DLD1 (cell line): Measurements from ENCODE around the gene ZNF783.
"Not testable (repeated sequence)": the region's sequence is repeated elsewhere in the genome, so short reads cannot be mapped to it uniquely, and the experiment has no call there.

Source experiments
- in situ Hi-C: cut with HindIII; loops from 2 replicates; pipeline ENCODE4 v1.10.0; 2017; ENCODE audit warnings: low sequenced_read_pairs

The ZNF783 gene

DNA sequence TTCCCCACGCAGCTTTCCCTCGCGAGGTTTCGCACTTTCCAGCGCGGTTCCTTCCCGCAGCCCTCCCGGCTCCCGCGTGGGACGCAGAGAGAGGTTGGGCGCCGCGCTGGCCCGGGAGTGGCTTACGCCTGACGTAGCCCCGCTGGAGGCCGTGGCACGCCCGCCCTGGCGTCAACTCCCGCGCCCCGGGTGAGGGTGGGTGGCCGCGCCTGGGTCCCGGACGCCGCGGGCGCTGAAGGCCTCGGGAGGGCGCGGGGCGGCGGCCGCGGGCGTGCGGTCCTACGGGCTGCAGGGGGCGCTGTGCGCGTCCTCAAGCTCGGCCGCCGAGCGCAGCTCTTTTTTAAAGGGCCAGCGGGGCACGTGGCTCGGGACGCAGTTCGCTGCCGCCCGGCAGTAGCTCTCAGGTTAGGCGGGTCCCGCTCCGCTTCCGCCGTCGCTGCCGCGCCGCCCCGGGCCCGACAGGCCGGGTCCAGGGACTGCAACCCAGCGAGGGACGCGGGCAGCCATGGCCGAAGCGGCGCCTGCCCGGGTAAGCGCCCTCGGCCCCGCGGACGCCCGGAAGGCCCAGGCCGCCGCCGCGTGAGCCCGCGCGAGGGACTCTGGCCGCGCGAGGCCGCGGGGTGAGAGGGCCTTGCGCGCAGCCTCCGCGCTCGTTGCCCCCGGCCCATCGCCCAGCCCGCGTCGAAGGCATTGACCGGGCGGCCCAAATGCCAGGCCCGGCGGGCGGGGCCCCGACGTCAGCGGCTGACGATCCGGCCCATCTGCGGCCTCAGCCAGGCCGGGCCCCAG lies at the start of gene ZNF783:
Gene ZNF783, plus strand, starts transcription at position 368 of the 789 bp plus-strand sequence. Its CDS starts 138 bp downstream, at position 506.
- in situ Hi-C loops = no loop called here

DNA sequence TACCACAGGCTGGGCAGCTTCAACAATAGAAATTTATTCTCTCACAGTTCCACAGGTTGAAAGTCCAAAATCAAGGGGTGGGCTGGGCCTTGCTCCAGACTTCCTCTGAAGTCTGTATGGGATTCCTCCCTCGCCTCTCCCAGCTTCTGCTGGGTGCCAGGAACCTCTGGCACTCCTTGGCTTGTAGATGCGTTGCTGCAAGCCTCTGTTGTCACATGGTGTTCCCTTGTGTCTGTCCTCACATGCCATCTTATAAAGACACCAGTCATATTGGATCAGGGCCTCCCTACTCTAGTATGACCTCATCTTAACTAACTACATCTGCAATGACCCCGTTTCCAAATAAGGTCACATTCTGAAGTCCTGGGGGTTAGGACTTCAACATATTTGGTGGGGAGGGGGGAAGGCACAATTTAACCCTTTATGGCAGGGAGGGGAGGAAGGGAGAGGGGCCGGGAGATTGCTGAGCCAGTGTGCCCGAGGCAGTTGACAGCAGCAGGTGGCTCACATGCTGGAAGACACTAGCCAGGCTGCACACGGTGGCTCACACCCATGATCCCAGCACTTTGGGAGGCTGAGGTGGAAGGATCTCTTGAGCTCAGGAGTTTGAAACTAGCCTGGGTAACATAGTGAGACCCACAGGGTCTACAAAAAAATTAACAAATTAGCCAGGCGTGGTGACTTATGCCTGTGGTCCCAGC lies 47.8 kb upstream of the ZNF783 start:
- in situ Hi-C loops = no loop called here

DNA sequence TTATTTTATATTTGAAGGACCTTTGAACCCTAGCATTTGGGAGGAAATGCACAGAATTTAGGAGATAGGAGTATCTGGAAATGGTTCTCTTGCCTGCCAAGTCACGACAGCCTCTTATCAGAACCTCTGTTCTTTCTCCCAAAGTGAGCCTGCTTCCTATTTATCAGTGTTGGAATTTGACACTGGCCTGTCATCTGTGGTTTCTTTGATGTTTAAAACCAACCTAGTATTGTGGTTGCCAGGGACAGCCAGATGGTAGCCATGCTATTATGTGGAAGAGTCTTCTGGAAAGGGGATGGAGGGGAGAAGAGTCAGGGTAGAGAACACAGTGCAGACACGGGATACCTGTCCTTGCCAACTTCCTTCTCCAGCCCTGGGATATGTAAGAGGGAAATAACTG lies 45.6 kb upstream of the ZNF783 start:
- in situ Hi-C loops = no loop called here

DNA sequence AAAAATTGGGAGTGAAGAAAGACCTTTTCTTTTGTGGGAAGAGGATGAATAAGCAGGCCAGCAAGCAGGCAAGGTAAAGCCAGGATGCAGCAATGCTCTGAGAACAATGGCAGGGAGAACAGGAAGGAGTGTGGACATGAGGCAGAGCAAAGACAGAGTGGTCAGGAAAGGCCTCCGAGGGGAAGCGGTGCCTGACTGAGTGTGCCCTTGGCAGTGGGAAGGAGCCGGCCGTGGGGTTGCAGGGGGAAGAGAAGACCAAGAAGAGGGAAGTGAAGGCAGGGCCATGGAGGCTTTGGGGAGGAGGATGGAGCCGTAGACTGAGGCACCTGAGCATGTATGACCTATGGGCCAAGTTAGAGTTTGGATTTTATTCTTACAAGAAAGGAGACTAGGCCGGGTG lies 44.4 kb upstream of the ZNF783 start:
- in situ Hi-C loops = no loop called here

DNA sequence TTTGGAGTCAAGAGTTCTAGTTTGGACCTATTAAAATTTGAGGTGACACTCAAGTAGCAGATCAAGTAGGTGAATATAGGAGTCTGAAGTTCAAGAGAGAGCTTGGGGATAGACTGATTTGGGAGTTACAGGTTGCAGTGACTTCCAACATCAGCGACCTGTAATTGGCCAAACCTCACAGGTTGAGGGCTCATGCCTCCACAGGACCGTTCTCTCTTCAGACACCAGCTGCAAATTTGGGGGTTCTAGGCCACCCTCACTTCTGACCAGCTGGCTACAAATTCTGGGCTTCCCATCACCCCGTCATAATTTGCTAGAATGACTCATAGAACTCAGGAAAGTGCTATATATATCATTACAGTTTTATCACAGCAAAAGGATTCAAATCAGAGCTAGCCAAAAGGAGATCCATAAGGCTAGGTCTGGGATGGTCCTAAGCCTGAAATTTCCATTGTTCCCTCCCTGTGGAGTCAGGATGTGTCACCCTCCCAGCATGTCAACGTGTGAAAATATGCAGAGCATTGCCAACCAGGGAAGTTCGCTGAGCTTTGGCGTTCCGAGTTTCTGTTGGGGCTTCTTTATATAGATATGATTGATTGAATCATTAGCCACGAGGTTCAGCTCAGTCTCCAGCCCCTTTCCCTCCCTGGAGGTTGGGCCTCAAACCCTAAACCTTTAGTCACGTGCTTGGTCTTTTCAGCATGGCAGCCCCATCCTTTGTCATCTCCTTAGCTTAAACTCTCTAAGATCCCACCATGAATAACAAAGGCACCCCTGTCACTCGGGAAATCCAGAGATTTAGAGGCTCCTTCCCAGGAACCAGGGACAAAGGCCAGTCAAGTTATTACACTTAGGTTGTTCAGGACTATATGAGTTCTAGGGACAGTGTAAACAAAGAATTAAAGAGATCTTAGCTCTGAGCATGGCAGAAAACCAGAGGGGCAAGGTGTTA lies 43.3 kb upstream of the ZNF783 start:
- in situ Hi-C loops = no loop called here

DNA sequence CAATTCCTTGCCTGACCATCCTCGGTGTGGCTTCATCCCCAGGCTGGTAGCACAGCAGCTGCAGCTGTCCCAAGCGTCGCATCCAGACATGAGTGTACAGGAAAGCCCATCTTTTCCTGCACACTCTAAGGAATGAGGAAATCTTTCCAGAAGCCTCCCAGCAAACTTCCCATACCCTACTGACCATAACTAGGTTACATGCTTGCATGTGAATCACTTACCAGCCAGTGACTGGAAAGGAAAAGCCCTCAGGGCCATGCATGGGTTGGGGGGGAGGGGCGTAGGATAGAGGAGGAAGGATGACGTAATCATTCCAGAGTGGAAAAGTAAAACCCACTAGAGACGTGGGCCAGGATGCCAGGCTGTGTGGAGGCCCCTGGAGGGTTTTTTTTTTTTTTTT lies 41.5 kb upstream of the ZNF783 start:
- in situ Hi-C loops = no loop called here

DNA sequence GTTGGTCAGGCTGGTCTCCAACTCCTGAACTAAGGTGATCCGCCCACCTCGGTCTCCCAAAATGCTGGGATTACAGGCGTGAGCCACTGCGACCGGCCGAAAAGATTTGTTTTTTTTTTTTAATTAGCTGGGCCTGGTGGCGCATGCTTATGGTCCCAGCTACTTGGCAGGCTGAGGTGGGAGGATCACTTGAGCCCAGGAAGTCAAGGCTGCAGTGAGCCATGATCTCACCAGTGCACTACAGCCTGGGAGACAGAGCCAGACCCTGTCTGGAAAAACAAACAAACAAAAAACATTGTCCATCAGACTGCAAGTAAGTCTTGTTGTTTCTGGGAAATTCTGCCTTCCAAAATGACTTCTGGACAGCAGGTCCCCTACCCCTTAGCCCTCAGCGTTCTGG lies 38.8 kb upstream of the ZNF783 start:
- in situ Hi-C loops = no loop called here

DNA sequence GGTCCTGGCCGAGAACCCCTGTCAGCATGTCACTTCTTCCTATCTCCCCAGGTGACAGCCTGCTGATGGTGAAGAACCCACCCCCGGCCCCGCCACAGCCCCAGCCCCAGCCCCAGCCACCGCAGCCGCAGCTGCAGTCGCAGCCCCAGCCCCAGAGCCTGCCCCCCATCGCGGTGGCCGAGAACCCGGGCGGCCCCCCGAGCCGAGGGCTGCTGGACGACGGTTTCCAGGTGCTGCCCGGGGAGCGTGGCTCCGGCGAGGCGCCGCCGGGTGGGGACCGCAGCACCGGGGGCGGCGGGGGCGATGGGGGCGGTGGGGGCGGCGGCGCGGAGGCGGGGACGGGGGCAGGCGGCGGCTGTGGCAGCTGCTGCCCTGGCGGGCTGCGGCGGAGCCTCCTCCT lies 38.2 kb upstream of the ZNF783 start:
- in situ Hi-C loops = no loop called here

DNA sequence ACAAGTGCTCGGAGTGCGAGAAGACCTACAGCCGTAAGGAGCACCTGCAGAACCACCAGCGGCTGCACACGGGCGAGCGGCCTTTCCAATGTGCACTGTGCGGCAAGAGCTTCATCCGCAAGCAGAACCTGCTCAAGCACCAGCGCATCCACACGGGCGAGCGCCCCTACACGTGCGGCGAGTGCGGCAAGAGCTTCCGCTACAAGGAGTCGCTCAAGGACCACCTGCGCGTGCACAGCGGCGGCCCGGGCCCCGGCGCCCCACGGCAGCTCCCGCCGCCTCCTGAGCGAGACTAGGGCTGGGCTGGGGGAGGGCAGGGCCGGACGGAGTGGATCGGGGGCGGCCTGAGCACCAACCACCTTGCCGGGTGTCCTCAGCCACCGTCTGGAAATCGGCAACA lies 37.6 kb upstream of the ZNF783 start:
- in situ Hi-C loops = no loop called here

DNA sequence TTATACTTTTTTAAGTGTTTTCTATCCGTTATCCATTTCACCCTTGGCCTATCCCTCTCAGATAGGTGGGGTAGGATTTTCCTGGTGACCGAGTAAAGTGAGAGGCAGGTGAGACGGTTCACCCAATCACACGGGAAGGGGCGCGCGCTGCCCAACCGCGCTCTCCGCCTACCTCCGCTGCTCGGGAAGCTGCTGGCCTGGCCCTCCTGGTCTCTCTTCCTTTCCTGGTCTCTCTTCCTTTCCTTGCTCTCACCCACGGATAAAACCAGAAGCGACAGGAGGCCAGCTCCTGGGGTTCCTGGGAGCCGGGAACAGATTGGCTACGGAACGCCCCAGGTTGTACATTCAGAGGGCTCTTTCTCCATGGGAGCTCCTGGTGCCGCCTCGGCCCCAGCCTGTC lies 36.9 kb upstream of the ZNF783 start:
- in situ Hi-C loops = no loop called here

DNA sequence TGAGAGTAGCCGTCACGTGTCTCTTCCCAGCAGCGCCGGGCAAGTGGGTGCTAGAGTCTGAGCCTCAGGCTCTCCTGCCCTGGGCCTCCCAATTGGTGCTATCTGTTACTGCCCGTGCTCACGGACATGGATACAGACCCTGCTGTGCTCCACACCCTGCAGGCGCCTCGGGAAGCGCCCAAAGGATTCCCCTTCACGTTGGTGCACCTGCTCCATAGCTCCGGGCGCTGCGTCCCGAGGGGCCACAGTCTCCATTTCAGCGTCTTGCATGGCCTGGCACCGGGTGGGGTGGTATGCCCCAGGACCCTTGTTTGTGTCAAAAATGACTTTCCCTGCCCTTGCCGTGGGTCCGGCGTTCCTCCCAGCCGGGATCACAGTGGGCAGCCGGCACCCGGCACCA lies 36.3 kb upstream of the ZNF783 start:
- in situ Hi-C loops = no loop called here

DNA sequence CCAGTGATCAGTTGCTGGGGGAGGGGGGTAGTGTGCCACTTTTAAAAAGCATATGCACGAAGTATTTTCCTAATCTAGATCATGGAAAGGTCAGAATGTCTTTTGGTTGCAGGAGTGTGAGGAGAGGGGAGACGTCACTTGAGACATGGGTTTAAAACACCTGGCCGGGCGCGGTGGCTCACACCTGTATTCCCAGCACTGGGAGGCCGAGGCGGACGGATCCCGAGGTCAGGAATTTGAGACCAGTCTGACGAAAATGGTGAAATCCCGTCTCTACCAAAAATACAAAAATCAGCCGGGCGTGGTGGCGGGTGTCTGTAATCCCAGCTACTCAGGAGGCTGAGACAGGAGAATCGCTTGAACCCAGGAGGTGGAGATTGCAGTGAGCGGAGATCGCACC lies 35.6 kb upstream of the ZNF783 start:
- in situ Hi-C loops = not testable (repeated sequence)

DNA sequence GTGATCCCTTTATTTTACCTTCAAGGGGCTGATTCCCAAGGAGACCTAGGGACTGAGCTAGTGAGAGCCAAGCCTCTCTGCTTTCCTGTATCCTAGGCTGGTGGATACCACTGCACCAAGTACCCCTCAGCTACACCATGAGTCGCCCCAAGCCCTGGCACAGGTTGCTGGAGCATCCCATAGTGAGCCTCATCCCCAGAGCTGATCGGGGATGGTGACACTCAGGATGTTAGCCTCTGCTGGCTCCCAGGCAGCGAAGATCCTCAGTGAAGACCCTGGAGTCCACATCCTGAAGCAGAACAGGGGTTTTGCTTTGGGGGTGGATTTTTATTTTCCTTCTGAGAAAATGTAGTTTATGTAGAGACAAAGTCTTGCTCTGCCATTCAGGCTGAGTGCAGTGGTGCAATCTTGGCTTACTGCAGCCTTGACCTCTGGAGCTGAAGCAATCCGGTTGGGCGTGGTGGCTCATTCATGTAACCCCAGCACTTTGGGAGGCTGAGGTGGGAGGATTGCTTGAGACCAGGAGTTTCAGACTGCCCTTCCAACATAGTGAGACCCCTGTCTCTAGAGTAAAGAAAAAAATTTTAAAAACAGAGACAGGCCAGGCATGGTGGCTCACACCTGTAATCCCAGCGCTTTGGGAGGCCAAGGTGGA lies 35.0 kb upstream of the ZNF783 start:
- in situ Hi-C loops = no loop called here

DNA sequence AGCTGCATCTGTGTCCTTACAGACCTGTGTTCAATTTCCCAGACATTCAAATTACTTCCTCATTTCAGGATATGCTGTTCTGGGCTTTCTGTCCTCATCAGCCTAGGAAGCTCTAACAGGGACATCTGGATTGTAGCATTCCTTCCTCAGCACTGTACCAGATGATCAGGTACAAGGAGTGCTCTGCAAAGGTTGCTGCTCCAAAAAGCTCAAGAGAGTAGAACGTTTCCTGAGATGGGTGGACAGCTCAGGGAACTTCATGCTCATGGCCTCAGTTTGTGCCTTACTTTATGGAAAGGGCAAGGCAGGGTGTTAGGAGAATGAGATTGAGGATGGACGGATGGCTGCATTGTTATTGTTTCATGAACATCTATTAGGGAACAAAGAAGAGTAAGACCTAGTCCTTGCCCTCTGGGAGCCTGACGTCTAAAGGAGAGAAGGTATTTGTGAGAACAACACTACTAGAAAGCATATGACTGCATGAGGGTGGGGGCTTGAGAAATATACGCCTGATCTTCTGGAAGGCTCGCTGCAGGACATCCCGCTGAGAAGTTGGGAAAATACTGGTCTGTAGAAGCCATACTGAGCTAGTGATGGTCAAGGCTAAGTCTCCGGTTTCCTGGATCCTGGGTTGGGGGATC lies 33.0 kb upstream of the ZNF783 start:
- in situ Hi-C loops = no loop called here

DNA sequence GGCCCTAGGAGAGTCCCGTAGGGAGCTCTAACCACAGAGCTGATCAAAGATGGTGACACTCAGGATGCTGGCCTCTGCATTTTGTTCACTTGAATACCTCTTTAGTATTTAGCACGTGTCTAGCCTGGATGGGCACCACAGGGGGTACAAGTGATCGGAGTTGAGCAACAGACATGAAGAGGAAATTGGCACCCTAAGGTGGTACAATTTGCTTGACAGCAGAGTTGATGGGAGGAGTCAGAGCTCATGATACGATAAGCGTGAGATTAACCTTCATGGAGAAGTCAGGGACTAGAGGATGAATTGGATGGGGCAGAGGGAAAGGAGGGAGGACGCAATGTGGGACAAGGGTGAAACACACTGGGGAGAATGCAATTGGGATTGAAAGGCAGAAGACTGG lies 32.5 kb upstream of the ZNF783 start:
- in situ Hi-C loops = no loop called here

DNA sequence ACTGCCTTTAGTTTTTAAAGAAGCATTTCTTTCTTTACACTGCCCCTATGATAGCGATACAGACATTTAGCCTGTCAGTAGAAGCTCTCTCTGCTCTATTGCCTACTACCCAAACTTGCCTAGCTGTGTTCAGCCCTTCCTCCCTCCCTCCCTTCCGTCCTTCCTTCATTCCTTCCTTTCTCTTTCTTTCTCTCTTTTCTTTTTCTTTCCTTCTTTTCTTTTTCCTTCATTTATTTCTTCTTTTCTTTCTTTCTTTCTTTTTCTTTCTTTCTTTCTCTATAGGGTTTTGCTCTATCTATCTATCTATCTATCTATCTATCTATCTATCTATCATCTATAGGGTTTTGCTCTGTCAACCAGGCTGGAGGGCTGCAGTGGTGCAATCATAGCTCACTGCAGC lies 29.6 kb upstream of the ZNF783 start:
- in situ Hi-C loops = no loop called here

DNA sequence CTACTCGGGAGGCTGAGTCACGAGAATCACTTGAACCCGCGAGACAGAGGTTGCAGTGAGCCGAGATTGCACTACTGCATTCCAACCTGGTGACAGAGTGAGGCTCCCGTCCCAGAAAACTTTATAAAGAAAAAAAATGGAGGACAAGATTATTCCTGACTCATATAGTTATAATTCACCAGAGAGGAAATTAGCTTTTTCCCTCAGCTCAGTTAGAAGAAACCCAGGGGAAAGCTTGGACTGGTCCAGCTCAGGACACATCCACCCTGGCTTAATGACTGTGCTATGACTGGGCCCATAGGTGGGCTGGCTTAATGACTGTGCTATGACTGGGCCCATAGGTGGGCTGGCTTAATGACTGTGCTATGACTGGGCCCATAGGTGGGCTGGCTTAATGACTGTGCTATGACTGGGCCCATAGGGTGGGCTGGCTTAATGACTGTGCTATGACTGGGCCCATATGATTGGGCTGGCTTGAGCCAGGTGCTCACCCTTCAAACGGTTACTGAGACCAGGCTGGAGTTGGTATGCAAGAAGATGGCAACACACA lies 28.3 kb upstream of the ZNF783 start:
- in situ Hi-C loops = not testable (repeated sequence)

DNA sequence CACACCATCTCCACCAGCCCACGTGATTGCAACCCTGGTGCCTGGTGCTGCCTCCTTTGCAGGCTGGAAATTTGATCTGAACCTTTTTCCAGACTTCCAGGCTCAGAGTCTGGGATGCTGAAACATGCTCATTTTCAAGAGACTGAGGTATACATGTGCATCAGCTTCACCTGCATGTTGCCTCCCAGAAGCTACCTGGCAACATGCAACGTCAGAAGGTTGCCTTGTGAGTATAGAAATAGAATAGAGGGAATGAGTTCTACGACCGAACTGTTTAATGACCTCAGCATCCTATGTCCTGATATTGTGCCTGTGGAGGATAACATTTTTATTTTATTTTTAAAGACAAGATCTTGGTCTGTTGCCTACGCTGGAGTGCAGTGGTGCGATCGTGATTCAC lies 24.5 kb upstream of the ZNF783 start:
- in situ Hi-C loops = no loop called here

DNA sequence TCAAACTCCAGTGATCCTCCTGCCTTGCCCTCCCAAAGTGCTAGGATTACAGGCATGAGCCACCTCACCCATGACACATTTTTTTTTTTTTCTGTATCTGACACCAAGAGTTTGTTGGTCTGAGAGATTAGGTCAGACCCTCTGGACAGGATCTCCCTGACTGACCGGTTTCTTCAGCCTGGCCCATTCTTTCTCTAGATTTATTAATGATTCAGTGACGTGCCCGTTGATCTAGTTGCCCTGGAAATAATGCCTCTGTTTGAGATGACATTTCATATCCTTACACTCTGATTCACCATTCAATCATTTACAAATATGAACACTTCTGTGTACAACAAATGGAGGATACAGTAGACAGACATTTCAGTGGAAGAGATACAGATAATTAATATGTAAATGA lies 23.9 kb upstream of the ZNF783 start:
- in situ Hi-C loops = no loop called here
